Activated T-helper 2 cell treated with anti-CD3 and anti-CD28 coated beads, Interferon-gamma antibody, Interleukin-2, Interleukin-4, amounts not matched to agents 10 μg/mL and 5 μg/mL and 100 μg/mL, durations not matched to agents 14 hours and 24 hours and 36 hours (primary cell): ENCODE data around the gene CA10. TPM values are rescaled to one million over a fixed set of nuclear protein-coding genes. Genes with fewer than 3 reads are reported as not detected.

ENCODE experiments used
- DNase-seq: peaks from one replicate; pipeline ENCODE4 v3.0.0; 2021; ENCODE audit warnings: low spot score
- H3K27ac Mint-ChIP-seq: one replicate; pipeline ENCODE4 v1.8.0; 2021; ENCODE audit warnings: mixed read lengths
- H3K27me3 Mint-ChIP-seq: one replicate; pipeline ENCODE4 v1.8.0; 2021; ENCODE audit warnings: low read depth, mixed read lengths
- H3K36me3 Mint-ChIP-seq: one replicate; pipeline ENCODE4 v1.8.0; 2021; ENCODE audit warnings: low read depth, mixed read lengths
- H3K4me1 Mint-ChIP-seq: one replicate; pipeline ENCODE4 v1.8.0; 2021; ENCODE audit warnings: low read depth, mixed read lengths
- H3K4me3 Mint-ChIP-seq: one replicate; pipeline ENCODE4 v1.8.0; 2021; ENCODE audit warnings: low read depth, mild to moderate bottlenecking, moderate library complexity, mixed read lengths
- H3K9me3 Mint-ChIP-seq: one replicate; pipeline ENCODE4 v1.8.0; 2021; ENCODE audit warnings: mixed read lengths
- intact Hi-C: fragments of 100-400 bp; cut with micrococcal nuclease; formaldehyde crosslinking; loops from one replicate; pipeline ENCODE4 v1.15.1; 2023
- total RNA-seq: library from RNA; stranded (reverse); gene quantifications from 2 replicates; pipeline ENCODE4 v1.2.3, GENCODE V29; 2022

The CA10 gene
- total RNA-seq, 1 donor from 2014 or later = 0.32 TPM

DNA sequence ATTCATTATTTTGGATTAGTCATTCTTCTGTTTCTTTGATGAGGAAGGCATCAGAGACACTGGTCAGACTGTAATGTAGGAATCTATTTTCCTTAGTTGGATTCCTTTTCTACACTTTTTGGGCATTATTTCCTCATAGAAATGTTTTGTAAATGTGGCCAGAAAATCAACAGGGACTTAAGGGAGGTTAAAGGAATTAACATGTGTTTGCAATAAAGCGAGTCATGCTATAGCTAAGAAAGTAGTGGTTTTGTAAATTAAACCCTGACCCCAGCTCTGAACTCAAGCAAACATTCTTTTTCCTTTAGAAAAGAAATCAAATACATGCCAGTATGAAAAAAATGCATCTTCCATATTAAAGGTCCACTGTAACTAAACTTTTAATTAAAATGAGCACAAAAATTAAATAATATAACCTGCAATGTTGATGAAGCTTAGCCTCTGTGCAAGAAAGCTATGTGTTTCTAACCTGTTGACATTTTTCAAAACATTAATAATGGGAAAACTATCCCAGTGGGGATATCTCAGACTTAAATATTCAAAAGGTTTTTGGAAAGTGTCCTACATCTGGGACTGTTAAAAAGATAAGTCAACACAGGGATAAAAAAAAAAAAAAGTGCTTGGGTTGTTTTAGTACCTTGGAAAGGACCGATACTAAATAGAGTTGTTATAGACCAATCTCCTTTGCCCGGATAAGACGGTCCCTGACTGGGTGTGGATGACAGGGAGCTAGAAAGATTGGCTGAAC, 428.0 kb downstream of the CA10 start:
- Mint-ChIP-seq H3K36me3 (no peaks in the 10 kb centered on the region), H3K4me1 (no peaks in the 10 kb centered on the region), H3K27me3 (peaks cover 6% of the 10 kb centered on the region), H3K27ac (no peak overlapping the region), H3K4me3 (no peak overlapping the region), H3K9me3 (no peaks in the 10 kb centered on the region)
- no peak for DNase-seq
- intact Hi-C loops = no loop called here

DNA sequence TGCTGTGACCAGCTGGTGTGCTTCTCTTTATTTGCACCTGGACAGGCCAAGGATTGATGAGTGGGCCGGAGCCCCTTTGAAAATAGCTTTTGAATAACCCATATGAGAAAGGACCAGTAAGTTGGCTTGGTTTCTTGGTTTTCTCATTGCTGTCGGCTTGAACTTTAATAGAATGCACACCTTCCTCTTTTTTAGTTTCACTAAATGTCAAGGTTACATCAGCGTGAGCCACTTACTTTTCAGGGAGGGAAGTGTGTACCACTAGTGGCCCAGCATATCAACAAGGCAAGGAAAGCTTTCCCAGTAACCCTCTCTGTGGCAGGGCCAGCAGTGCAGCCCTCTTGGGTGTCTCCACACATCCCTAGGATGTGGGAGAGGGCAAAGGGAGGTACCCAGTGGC, 433.3 kb downstream of the CA10 start:
- no peak for DNase-seq
- Mint-ChIP-seq H3K4me3 (no peak overlapping the region), H3K4me1 (no peaks in the 10 kb centered on the region), H3K9me3 (no peaks in the 10 kb centered on the region), H3K27ac (no peak overlapping the region), H3K36me3 (no peaks in the 10 kb centered on the region), H3K27me3 (peaks cover 6% of the 10 kb centered on the region)
- intact Hi-C loops = no loop called here

- intact Hi-C loops = no loop called here
- H3K27ac Mint-ChIP-seq = no peak overlapping the region
- H3K36me3 Mint-ChIP-seq = no peaks in the 10 kb centered on the region
- no peaks in the 10 kb centered on the region for H3K9me3 Mint-ChIP-seq
- no peak overlapping the region for H3K4me3 Mint-ChIP-seq
- H3K27me3 Mint-ChIP-seq = peaks cover 6% of the 10 kb centered on the region
- H3K4me1 Mint-ChIP-seq = no peaks in the 10 kb centered on the region
- no peak for DNase-seq
These were observed 434.4 kb downstream of the CA10 start for GRCh38 chr17:51724043-51724580.

DNA sequence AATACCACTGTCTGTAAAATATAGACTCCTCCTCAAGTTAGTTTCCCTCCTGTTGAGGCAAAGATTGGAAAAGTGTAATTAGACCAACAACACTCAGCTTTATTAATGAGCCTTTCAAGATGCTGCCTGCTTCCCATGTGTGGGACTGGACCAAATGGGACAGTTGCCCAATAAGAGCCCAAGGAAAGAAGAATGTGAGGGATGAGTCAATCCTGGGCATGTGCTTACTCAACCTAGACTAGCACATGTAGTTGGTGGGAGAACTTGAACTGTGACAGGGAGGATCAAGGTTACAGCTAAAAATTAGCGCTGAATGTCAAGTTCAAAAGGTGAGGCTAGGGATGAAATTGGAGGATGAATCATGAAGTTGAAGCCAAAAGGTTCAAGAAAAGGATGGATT, 435.5 kb downstream of the CA10 start:
- Mint-ChIP-seq H3K27ac (no peak overlapping the region), H3K27me3 (peaks cover 6% of the 10 kb centered on the region), H3K4me3 (no peak overlapping the region), H3K4me1 (no peaks in the 10 kb centered on the region), H3K9me3 (no peaks in the 10 kb centered on the region), H3K36me3 (no peaks in the 10 kb centered on the region)
- DNase-seq = no peak
- intact Hi-C loops = no loop called here

DNA sequence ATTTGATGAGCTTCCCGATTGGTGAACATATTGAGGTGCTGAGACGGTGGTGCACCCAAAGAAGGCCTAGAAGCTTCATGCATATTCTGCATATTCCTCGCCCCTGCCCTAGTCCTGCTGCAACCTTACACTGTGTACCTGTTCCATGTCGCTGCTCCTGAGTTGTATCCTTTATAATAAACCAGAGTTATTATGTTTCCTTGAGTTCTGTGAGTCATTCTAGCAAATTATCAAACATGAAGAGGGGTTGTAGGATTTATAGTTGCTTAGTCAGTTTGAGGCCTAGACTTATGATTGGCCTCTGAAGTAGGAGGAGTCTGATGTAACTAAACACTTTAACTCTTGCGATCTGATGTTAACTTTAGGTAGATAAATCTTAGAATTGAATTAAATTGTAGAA, 436.8 kb downstream of the CA10 start:
- Mint-ChIP-seq H3K4me1 (no peaks in the 10 kb centered on the region), H3K9me3 (no peaks in the 10 kb centered on the region), H3K4me3 (no peak overlapping the region), H3K27me3 (peaks cover 6% of the 10 kb centered on the region), H3K36me3 (no peaks in the 10 kb centered on the region), H3K27ac (no peak overlapping the region)
- DNase-seq = no peak
- intact Hi-C loops = no loop called here

- Mint-ChIP-seq H3K27me3 (peaks cover 3% of the 10 kb centered on the region), H3K36me3 (no peaks in the 10 kb centered on the region), H3K4me3 (no peak overlapping the region), H3K27ac (no peak overlapping the region), H3K4me1 (no peaks in the 10 kb centered on the region), H3K9me3 (no peaks in the 10 kb centered on the region)
- intact Hi-C loops = no loop called here
- DNase-seq = no peak
These were observed 438.1 kb downstream of the CA10 start for GRCh38 chr17:51720439-51720838.

DNA sequence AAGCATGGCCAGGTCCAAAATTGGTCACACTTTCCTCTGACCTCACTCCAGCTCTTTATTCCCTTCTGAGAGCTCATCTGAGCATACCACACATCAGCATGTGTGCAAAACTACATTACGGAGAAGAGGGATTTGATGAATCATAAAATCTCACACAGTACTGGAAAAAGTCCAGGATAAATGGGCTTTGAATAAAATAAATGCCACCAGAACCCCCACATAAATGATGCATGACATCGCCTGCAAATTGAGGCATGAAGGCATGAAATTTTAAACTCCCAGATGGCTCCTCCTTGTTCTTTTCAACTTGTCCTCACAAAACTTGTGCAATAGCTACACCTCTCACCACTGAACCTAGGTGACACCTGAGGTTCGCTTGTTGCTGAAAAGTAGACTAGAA, 439.5 kb downstream of the CA10 start:
- Mint-ChIP-seq H3K4me1 (no peaks in the 10 kb centered on the region), H3K27me3 (peaks cover 3% of the 10 kb centered on the region), H3K9me3 (no peaks in the 10 kb centered on the region), H3K27ac (no peak overlapping the region), H3K36me3 (no peaks in the 10 kb centered on the region), H3K4me3 (no peak overlapping the region)
- intact Hi-C loops = no loop called here
- no peak for DNase-seq

- Mint-ChIP-seq H3K27me3 (peaks cover 2% of the 10 kb centered on the region), H3K36me3 (no peaks in the 10 kb centered on the region), H3K27ac (no peak overlapping the region), H3K4me1 (no peaks in the 10 kb centered on the region), H3K9me3 (no peaks in the 10 kb centered on the region), H3K4me3 (no peak overlapping the region)
- intact Hi-C loops = no loop called here
- no peak for DNase-seq
These were observed 446.9 kb downstream of the CA10 start for GRCh38 chr17:51711581-51711980.

- Mint-ChIP-seq H3K9me3 (no peaks in the 10 kb centered on the region), H3K27me3 (peaks cover 2% of the 10 kb centered on the region), H3K4me1 (no peaks in the 10 kb centered on the region), H3K36me3 (no peaks in the 10 kb centered on the region), H3K4me3 (no peak overlapping the region), H3K27ac (no peak overlapping the region)
- DNase-seq = no peak
- intact Hi-C loops = no loop called here
These were observed 447.9 kb downstream of the CA10 start for GRCh38 chr17:51710634-51710979.

DNA sequence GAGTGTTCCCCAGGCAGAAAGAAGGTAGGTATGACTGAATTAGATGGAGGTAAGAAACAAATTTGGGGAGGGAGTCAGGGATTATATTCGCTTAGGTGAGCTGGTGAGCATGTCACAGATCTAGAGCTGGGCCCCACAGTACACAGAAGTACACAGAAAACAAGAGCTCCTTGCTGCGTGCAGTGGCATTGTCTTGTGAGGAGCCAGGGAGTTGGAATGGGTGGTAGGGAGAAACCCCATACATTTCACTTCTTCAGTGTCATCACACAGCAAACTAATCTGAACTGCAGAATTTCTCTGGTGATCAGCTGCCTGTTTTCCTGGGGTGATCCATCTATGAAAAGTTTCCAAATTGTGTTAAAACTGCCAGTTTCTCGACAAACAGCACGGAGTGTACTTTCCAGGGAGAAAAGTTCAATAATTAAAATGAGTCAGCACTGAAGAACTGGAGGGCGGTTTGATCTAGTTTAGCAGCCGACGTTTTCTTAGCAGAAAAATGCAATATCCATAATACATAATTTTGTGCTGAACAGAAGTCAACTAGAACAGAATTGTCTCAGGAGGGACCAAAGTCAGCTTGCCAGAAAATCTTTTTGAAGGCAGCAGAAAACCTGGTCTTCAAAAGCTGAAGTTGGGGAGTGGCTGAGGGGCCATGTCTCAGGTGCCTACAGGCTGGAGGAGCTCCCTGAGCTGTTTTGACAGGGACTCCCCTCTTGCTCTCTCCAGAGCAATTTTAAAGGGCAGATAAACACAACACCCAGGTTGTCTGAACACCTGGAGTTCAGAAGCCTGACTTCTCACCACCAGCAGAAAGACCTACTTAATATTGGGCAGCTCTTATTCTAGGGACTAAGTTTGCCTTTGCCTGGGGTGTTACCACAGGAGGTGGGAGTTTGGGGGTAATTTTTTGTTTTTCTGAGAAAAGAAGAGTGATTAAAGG, 448.6 kb downstream of the CA10 start:
- no peaks in the 10 kb centered on the region for H3K36me3 Mint-ChIP-seq
- intact Hi-C loops = no loop called here
- no peak for DNase-seq
- no peaks in the 10 kb centered on the region for H3K4me1 Mint-ChIP-seq
- H3K27me3 Mint-ChIP-seq = peaks cover 2% of the 10 kb centered on the region
- H3K27ac Mint-ChIP-seq = no peak overlapping the region
- H3K9me3 Mint-ChIP-seq = no peaks in the 10 kb centered on the region
- H3K4me3 Mint-ChIP-seq = no peak overlapping the region

- H3K4me1 Mint-ChIP-seq = no peaks in the 10 kb centered on the region
- no peaks in the 10 kb centered on the region for H3K9me3 Mint-ChIP-seq
- H3K36me3 Mint-ChIP-seq = no peaks in the 10 kb centered on the region
- intact Hi-C loops = no loop called here
- H3K27ac Mint-ChIP-seq = no peak overlapping the region
- H3K4me3 Mint-ChIP-seq = no peak overlapping the region
- peaks cover 2% of the 10 kb centered on the region for H3K27me3 Mint-ChIP-seq
- DNase-seq = no peak
These were observed 451.3 kb downstream of the CA10 start for GRCh38 chr17:51707216-51707615.

GRCh38 chr17:51706093-51706492, 452.4 kb downstream of the CA10 start:
- intact Hi-C loops = no loop called here
- Mint-ChIP-seq H3K36me3 (no peaks in the 10 kb centered on the region), H3K27me3 (peaks cover 2% of the 10 kb centered on the region), H3K27ac (no peak overlapping the region), H3K4me1 (no peaks in the 10 kb centered on the region), H3K4me3 (no peak overlapping the region), H3K9me3 (no peaks in the 10 kb centered on the region)
- no peak for DNase-seq
